Measurements from ENCODE around the gene TNK1.

Gene TNK1

GRCh38 chr17:7421186-7421585 is 40.3 kb downstream of the TNK1 start:
- Histone ChIP-seq H3K36me3 (ENCODE audit: low read depth) (no peaks in the 10 kb centered on the region), H3K27me3 (ENCODE audit: insufficient read depth, poor library complexity, severe bottlenecking) (no peaks in the 10 kb centered on the region), H3K27ac (ENCODE audit: poor library complexity, severe bottlenecking) (no peak overlapping the region), H3K4me1 (ENCODE audit: insufficient read depth, poor library complexity, severe bottlenecking) (no peaks in the 10 kb centered on the region), H3K9me3 (ENCODE audit: severe bottlenecking) (no peaks in the 10 kb centered on the region), H3K4me3 (ENCODE audit: severe bottlenecking) (no peak overlapping the region)
- ATAC-seq (ENCODE audit: low read depth) (no peak), DNase-seq (ENCODE audit: low spot score) (no peak)
- no peak for TF ChIP-seq CTCF (IDR thresholded peaks at IDR 0.05; ENCODE audit: poor library complexity, severe bottlenecking)

GRCh38 chr17:7423679-7424078 is 42.8 kb downstream of the TNK1 start:
- Histone ChIP-seq H3K9me3 (ENCODE audit: severe bottlenecking) (no peaks in the 10 kb centered on the region), H3K4me1 (ENCODE audit: insufficient read depth, poor library complexity, severe bottlenecking) (no peaks in the 10 kb centered on the region), H3K27ac (ENCODE audit: poor library complexity, severe bottlenecking) (no peak overlapping the region), H3K36me3 (ENCODE audit: low read depth) (no peaks in the 10 kb centered on the region), H3K4me3 (ENCODE audit: severe bottlenecking) (no peak overlapping the region), H3K27me3 (ENCODE audit: insufficient read depth, poor library complexity, severe bottlenecking) (no peaks in the 10 kb centered on the region)
- no peak for TF ChIP-seq CTCF (IDR thresholded peaks at IDR 0.05; ENCODE audit: poor library complexity, severe bottlenecking)
- DNase-seq (ENCODE audit: low spot score) (no peak), ATAC-seq (ENCODE audit: low read depth) (no peak)

- Histone ChIP-seq H3K27me3 (ENCODE audit: insufficient read depth, poor library complexity, severe bottlenecking) (no peaks in the 10 kb centered on the region), H3K36me3 (ENCODE audit: low read depth) (no peaks in the 10 kb centered on the region), H3K27ac (ENCODE audit: poor library complexity, severe bottlenecking) (no peak within 1 kb of the TSS), H3K4me3 (ENCODE audit: severe bottlenecking) (no peak within 1 kb of the TSS), H3K9me3 (ENCODE audit: severe bottlenecking) (no peaks in the 10 kb centered on the region), H3K4me1 (ENCODE audit: insufficient read depth, poor library complexity, severe bottlenecking) (no peaks in the 10 kb centered on the region)
- ATAC-seq (ENCODE audit: low read depth) (no peak), DNase-seq (ENCODE audit: low spot score) (no peak)
- no peak for TF ChIP-seq CTCF (IDR thresholded peaks at IDR 0.05; ENCODE audit: poor library complexity, severe bottlenecking)
Observed at GRCh38 chr17:7425316-7425715, 44.4 kb downstream of the TNK1 start, which contains the start of gene SPEM2. Gene SPEM2, plus strand, starts transcription at chr17:7425616. Its CDS starts 73 bp downstream, at chr17:7425689.

- H3K27me3 ChIP-seq (ENCODE audit: insufficient read depth, poor library complexity, severe bottlenecking): no peaks in the 10 kb centered on the region
- ATAC-seq (ENCODE audit: low read depth): no peak
Observed at GRCh38 chr17:7425756-7426155, 44.9 kb downstream of the TNK1 start.

More at GRCh38 chr17:7425756-7426155, 44.9 kb downstream of the TNK1 start:
- Histone ChIP-seq H3K27ac (ENCODE audit: poor library complexity, severe bottlenecking) (no peak overlapping the region), H3K36me3 (ENCODE audit: low read depth) (no peaks in the 10 kb centered on the region), H3K4me1 (ENCODE audit: insufficient read depth, poor library complexity, severe bottlenecking) (no peaks in the 10 kb centered on the region), H3K4me3 (ENCODE audit: severe bottlenecking) (no peak overlapping the region), H3K9me3 (ENCODE audit: severe bottlenecking) (no peaks in the 10 kb centered on the region)
- no peak for DNase-seq (ENCODE audit: low spot score)
- no peak for TF ChIP-seq CTCF (IDR thresholded peaks at IDR 0.05; ENCODE audit: poor library complexity, severe bottlenecking)

Measured in RWPE2 (cell line).